ENCODE data around the gene POLR2H. TPM values are rescaled to one million over a fixed set of nuclear protein-coding genes. Genes with fewer than 3 reads are reported as not detected.

Gene POLR2H
- total and polyA plus RNA-seq, 2 of the 4 experiments (the other 2 are of a cell fraction): 47.7 to 130 TPM

DNA sequence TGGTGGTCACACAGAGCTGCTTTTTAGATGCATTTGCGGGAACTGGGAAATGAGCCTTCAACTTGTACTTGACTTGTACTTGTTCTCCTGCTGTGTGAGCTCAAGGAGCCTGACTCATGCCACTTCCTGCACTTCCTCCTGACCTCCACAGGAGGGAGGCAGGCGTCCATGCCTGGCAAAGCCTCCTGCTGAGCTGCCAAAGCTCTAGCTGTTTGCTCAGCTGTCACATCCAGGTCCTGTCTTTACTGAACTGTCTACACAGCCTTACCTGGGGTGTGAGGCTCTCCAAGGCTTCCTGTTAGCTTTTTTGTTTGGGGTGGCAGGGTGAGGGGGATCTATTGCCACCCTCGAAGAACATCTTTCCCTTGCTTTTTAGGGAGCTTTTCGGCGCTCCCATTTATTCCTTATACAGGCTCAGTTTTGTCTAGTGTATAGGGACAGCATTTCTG is 10.1 kb downstream of the POLR2H start:
- Histone ChIP-seq H2BK20ac (ENCODE audit: low read depth, low read length) (no peak overlapping the region), H2BK5ac (ENCODE audit: low read depth, low read length, poor library complexity, severe bottlenecking) (no peak overlapping the region), H3K27ac (ENCODE audit: insufficient read depth, low read length) (no peak overlapping the region), H3K18ac (ENCODE audit: low read depth, low read length) (no peak overlapping the region), H2BK15ac (ENCODE audit: low read depth, low read length) (no peak overlapping the region), H4K8ac (ENCODE audit: low read depth in 2 of 2, low read length in 2 of 2) (no peak overlapping the region), H4K91ac (ENCODE audit: insufficient read depth, low read depth, low read length) (no peak overlapping the region), H3K4me1 (ENCODE audit: control insufficient read depth, insufficient read depth, low read length) (peaks cover 6% of the 10 kb centered on the region; the same call in 1 of the 2 replicates), H3K36me3 (ENCODE audit: control insufficient read depth, insufficient read depth, low read length) (peaks cover 11% of the 10 kb centered on the region), H3K4me2 (ENCODE audit: low read depth, low read length) (no peak overlapping the region), H2AK5ac (ENCODE audit: low read depth, low read length) (no peak overlapping the region), H3K9me1 (ENCODE audit: insufficient read depth, low read length) (no peaks in the 10 kb centered on the region), H3K27me3 (ENCODE audit: control insufficient read depth, insufficient read depth, low read length) (peaks cover 25% of the 10 kb centered on the region), H3K9me3 (ENCODE audit: control insufficient read depth, insufficient read depth, low read length) (no peaks in the 10 kb centered on the region), H3K4me3 (ENCODE audit: insufficient read depth, low read depth, low read length) (no peak overlapping the region), H2AK9ac (replicated peaks; ENCODE audit: low read depth, low read length, poor library complexity) (peak overlapping the region; percentile 7), H3K23ac (ENCODE audit: low read depth, low read length) (no peak overlapping the region), H2AFZ (replicated peaks; ENCODE audit: low read length, poor library complexity) (peak overlapping the region; percentile 66), H3K56ac (ENCODE audit: extremely low read depth, insufficient read depth, low read length) (no peak overlapping the region), H4K20me1 (ENCODE audit: insufficient read depth, low read length) (peaks cover 11% of the 10 kb centered on the region; the same call in 1 of the 2 replicates), H3K14ac (replicated peaks; ENCODE audit: low read depth, low read length) (no peak overlapping the region), H2BK120ac (ENCODE audit: low read depth, low read length) (no peak overlapping the region), H4K5ac (ENCODE audit: low read depth, low read length) (no peak overlapping the region), H3K79me1 (ENCODE audit: low read depth in 1 of 2, low read length in 2 of 2) (peaks cover 0 to 7% of the 10 kb centered on the region in 2 experiments; a peak in 1 of 4 replicates), H3K4ac (ENCODE audit: low read depth, low read length) (no peak overlapping the region), H3K9ac (ENCODE audit: low read depth, low read length) (no peak overlapping the region)
- peak; percentile 89 for DNase-seq
- in situ Hi-C loops (cut with MboI; ENCODE audit: low sequenced_read_pairs) (loop anchor here (5.0 to 10.0 kb wide), 3 partner anchors 161 to 433 kb away; no protein-coding TSS in a partner anchor), intact Hi-C loops (cut with micrococcal nuclease) (loop anchor here (1.0 to 5.0 kb wide), 5 partner anchors 97 to 431 kb away; no protein-coding TSS in a partner anchor), dilution Hi-C loops (cut with HindIII; ENCODE audit: low sequenced_read_pairs, unreplicated experiment) (loop anchor here (25.0 kb wide), 1 partner anchor 166 kb away; no protein-coding TSS in a partner anchor)
- WGBS, 2 experiments (ENCODE audit: extremely low coverage in 2 of 2, insufficient read length in 1 of 2): no CpG with 5 or more reads among the region's 5 CpGs
- ATAC-seq (ENCODE audit: low read depth): peak; percentile 93
- ChIA-PET CTCF (interaction anchor here (0.6 to 1.9 kb wide), 29 partner anchors 8 to 437 kb away, joined by 3 to 30 read pairs (median 4); partner anchors contain the start of gene CHRD), POLR2A (ENCODE audit: unreplicated experiment) (no interaction called here)
- BruUV-seq (replicated peaks): no TSS peak
- TF ChIP-seq MAZ (IDR thresholded peaks at IDR 0.05; ENCODE audit: borderline replicate concordance, low read depth, low read length) (no peak), NFE2L2 (IDR thresholded peaks at IDR 0.05; ENCODE audit: low read depth, low read length) (no peak), CTCF (conservative IDR thresholded peaks at IDR 0.05; ENCODE audit: low read depth, low read length) (peak; percentile 99), RAD21 (IDR thresholded peaks at IDR 0.05; ENCODE audit: low read length) (peak; percentile 100), POLR2A (IDR thresholded peaks at IDR 0.05; ENCODE audit: low read depth, low read length) (no peak), SMC3 (IDR thresholded peaks at IDR 0.05; ENCODE audit: low read depth, low read length) (peak; percentile 98), MAFK (IDR thresholded peaks at IDR 0.05; ENCODE audit: low read depth, low read length) (no peak), RFX5 (IDR thresholded peaks at IDR 0.05; ENCODE audit: low read depth, low read length) (no peak), RCOR1 (IDR thresholded peaks at IDR 0.05; ENCODE audit: insufficient replicate concordance, low read length) (no peak), CHD1 (IDR thresholded peaks at IDR 0.05; ENCODE audit: low read depth, low read length) (no peak)
- TF ChIP-seq, protein P1, sequence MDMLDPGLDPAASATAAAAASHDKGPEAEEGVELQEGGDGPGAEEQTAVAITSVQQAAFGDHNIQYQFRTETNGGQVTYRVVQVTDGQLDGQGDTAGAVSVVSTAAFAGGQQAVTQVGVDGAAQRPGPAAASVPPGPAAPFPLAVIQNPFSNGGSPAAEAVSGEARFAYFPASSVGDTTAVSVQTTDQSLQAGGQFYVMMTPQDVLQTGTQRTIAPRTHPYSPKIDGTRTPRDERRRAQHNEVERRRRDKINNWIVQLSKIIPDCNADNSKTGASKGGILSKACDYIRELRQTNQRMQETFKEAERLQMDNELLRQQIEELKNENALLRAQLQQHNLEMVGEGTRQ (IDR thresholded peaks at IDR 0.05; ENCODE audit: low read depth, low read length): no peak
- TF ChIP-seq, protein P2, sequence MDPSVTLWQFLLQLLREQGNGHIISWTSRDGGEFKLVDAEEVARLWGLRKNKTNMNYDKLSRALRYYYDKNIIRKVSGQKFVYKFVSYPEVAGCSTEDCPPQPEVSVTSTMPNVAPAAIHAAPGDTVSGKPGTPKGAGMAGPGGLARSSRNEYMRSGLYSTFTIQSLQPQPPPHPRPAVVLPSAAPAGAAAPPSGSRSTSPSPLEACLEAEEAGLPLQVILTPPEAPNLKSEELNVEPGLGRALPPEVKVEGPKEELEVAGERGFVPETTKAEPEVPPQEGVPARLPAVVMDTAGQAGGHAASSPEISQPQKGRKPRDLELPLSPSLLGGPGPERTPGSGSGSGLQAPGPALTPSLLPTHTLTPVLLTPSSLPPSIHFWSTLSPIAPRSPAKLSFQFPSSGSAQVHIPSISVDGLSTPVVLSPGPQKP (IDR thresholded peaks at IDR 0.05; ENCODE audit: borderline replicate concordance, low read depth, low read length): no peak

Data from IMR-90 (cell line).